Activated B cell treated with CpG ODN at 0.5 μM for 24 hours (primary cell): Measurements from ENCODE around the gene PCGF3. TPM values are rescaled to one million over a fixed set of nuclear protein-coding genes. Genes with fewer than 3 reads are reported as not detected.

ENCODE experiments used
- ATAC-seq: fragments of 200-7000 bp; cut with Tn5 transposase; one replicate; pipeline ENCODE4 v1.10.0; 2021; ENCODE audit warnings: low read depth, mild to moderate bottlenecking, moderate library complexity
- CTCF ChIA-PET: fragments of 350-600 bp; sonication (Branson Sonifier 250); formaldehyde crosslinking; loops from one replicate; lab custom pipeline; 2021; ENCODE audit warnings: antibody characterized with exemption; lab: Charles Lee
- POLR2A ChIA-PET: fragments of 350-600 bp; sonication (Branson Sonifier 250); formaldehyde crosslinking; loops from one replicate; lab custom pipeline; 2021; ENCODE audit warnings: antibody characterized with exemption; lab: Charles Lee
- DNase-seq: peaks from one replicate; pipeline ENCODE4 v3.0.0; 2022
- H3K27ac Mint-ChIP-seq: one replicate; pipeline ENCODE4 v1.8.0; 2020; ENCODE audit warnings: mixed read lengths
- H3K27me3 Mint-ChIP-seq: one replicate; pipeline ENCODE4 v1.8.0; 2021; ENCODE audit warnings: mixed read lengths
- H3K36me3 Mint-ChIP-seq: one replicate; pipeline ENCODE4 v1.8.0; 2021; ENCODE audit warnings: low read depth, mixed read lengths
- H3K4me1 Mint-ChIP-seq: one replicate; pipeline ENCODE4 v1.8.0; 2021; ENCODE audit warnings: mixed read lengths
- H3K4me3 Mint-ChIP-seq: one replicate; pipeline ENCODE4 v1.8.0; 2020; ENCODE audit warnings: mild to moderate bottlenecking, mixed read lengths
- H3K9me3 Mint-ChIP-seq: one replicate; pipeline ENCODE4 v1.8.0; 2020; ENCODE audit warnings: mixed read lengths
- intact Hi-C: fragments of 100-400 bp; cut with micrococcal nuclease; formaldehyde crosslinking; loops from one replicate; pipeline ENCODE4 v1.15.1; 2024
- total RNA-seq: library from RNA; stranded (reverse); gene quantifications from 2 replicates; pipeline ENCODE4 v1.2.3, GENCODE V29; 2022
- TF ChIP-seq, protein P1 (sequence below): fragments of 200-600 bp; IDR thresholded peaks from one replicate; pipeline ENCODE4 v1.8.0; 2022; ENCODE audit warnings: antibody characterized with exemption, mild to moderate bottlenecking

Gene PCGF3
- total RNA-seq, 1 donor from 2014 or later, result 59.2 TPM

DNA sequence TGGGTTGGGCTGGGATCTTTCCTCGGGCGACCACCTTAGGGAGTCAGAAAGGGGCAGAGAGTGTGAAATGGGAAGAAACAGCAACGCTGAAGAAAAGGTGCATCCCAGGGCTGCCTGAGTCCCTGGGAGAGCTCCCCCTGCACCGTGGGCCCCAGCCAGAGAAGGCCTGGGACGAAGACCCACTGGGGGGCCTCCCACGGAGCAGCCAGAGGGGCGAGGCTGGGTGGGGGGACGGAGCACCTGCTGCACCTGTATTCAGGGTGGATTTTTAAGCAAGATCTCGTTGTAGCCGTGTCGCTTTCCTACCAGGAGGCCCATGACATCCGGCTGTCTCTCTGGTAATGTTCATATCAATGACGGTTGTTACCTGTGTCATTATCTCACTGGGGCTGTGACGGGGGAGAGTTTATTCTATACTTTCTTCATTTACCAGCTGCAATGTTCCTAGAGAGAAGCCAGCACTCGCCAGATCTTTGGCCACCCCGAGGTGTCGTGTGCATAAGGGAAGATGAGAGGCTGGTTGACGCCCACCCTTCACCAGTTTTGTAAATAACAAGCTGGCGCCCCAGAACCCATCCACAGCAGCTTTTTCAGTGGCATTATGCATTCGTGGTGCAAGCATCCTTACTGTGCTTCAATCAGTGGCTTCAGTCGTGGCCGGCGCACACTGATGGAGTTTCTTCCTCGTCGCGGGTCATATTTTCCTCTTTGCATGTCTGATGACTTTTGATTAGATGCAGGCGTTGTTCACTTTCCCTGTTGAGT is 5.6 kb upstream of the PCGF3 start:
- ChIA-PET CTCF (interaction anchor here (0.8 to 1.9 kb wide), 3 partner anchors 16 to 26 kb away, joined by 3 to 5 read pairs (median 3); partner anchors contain the start of genes ATP5ME and MYL5), POLR2A (interaction anchor here (0.6 to 4.0 kb wide), 6 partner anchors 11 to 1215 kb away, joined by 3 to 48 read pairs (median 3); partner anchors contain the start of genes ATP5ME, MYL5 and SLC49A3)
- TF ChIP-seq, protein P1, sequence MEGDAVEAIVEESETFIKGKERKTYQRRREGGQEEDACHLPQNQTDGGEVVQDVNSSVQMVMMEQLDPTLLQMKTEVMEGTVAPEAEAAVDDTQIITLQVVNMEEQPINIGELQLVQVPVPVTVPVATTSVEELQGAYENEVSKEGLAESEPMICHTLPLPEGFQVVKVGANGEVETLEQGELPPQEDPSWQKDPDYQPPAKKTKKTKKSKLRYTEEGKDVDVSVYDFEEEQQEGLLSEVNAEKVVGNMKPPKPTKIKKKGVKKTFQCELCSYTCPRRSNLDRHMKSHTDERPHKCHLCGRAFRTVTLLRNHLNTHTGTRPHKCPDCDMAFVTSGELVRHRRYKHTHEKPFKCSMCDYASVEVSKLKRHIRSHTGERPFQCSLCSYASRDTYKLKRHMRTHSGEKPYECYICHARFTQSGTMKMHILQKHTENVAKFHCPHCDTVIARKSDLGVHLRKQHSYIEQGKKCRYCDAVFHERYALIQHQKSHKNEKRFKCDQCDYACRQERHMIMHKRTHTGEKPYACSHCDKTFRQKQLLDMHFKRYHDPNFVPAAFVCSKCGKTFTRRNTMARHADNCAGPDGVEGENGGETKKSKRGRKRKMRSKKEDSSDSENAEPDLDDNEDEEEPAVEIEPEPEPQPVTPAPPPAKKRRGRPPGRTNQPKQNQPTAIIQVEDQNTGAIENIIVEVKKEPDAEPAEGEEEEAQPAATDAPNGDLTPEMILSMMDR, result no peak
- no peaks in the 10 kb centered on the region for H3K27me3 Mint-ChIP-seq
- H3K27ac Mint-ChIP-seq, result peak overlapping the region; percentile 94
- peak overlapping the region; percentile 76 for H3K4me3 Mint-ChIP-seq
- H3K9me3 Mint-ChIP-seq, result no peaks in the 10 kb centered on the region
- DNase-seq, result no peak
- no peak for ATAC-seq
- H3K4me1 Mint-ChIP-seq, result peaks cover 27% of the 10 kb centered on the region
- H3K36me3 Mint-ChIP-seq, result no peaks in the 10 kb centered on the region
- intact Hi-C loops, result loop anchor here (1.0 kb wide), 1 partner anchor 26 kb away; the partner anchor contains the start of genes ATP5ME and MYL5

DNA sequence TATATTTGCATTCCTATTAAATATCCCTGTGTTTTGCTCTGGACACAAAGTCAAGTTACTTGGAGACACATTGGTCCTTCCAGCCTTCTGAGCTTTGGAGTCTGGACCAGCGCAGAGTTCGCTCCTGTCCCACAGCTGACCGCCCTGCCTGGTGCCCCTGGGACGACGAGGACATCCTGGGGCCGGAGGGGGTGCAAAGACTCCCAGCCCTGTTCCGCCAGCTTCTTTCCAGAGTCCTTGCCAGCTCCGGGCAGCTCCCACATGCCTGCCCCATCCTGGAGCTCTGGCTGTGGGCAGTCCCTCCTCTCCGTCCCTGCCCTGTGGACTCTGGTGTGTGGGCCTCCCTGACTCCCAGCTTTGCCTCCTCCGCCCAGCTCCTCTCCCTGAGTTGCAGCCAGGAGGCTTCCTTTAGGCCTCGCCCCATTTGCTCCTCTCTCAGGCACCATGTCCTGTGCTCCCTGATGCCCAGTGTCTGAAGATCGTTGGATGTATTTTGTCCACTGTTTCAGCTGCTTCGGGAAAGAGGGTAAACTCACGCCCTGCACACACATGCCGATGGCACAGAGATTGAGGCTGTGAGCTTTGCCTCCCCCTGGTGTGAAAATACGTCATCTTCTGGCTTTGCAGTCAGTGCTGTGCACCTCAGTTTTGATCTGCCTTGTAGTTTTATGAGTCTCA is 4.9 kb upstream of the PCGF3 start:
- Mint-ChIP-seq H3K4me1 (peaks cover 31% of the 10 kb centered on the region), H3K36me3 (no peaks in the 10 kb centered on the region), H3K27me3 (no peaks in the 10 kb centered on the region), H3K27ac (peak overlapping the region; percentile 76), H3K9me3 (no peaks in the 10 kb centered on the region), H3K4me3 (no peak overlapping the region)
- ChIA-PET CTCF (interaction anchor here (0.8 to 1.2 kb wide), 2 partner anchors 17 to 27 kb away, joined by 3 read pairs; partner anchors contain the start of genes ATP5ME and MYL5), POLR2A (interaction anchor here (0.6 to 4.0 kb wide), 3 partner anchors 22 to 1214 kb away, joined by 4 to 48 read pairs (median 6); partner anchors contain the start of genes ATP5ME and MYL5)
- DNase-seq (no peak), ATAC-seq (no peak)
- TF ChIP-seq, protein P1, result no peak
- intact Hi-C loops, result no loop called here

DNA sequence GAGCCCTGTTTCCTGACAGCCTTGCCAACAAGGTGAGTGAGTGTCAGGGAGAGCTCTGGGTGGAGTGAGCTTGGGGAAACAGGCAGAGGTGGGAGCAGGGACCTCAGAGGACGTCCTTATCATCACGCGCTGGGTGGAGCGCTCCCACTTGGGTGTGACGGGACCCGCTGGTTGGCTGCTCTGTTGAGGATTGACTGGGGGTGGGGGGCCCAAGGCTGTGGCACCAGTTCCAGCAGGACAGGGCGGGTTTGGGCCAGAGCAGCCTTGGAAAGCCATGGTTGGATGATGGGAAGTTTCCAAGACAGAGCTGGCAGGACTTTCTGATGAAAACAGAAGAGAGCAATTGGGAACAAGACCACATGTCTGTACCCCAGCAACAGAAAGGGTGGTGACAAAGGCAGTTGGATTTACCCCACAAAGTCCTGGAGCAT is 3.0 kb upstream of the PCGF3 start:
- Mint-ChIP-seq H3K9me3 (no peaks in the 10 kb centered on the region), H3K36me3 (no peaks in the 10 kb centered on the region), H3K4me1 (peaks cover 34% of the 10 kb centered on the region), H3K27me3 (no peaks in the 10 kb centered on the region), H3K27ac (no peak overlapping the region), H3K4me3 (no peak overlapping the region)
- ChIA-PET CTCF (no interaction called here), POLR2A (interaction anchor here (0.7 kb wide), 1 partner anchor 26 kb away, joined by 9 read pairs; no protein-coding TSS in a partner anchor)
- TF ChIP-seq, protein P1, result no peak
- DNase-seq (no peak), ATAC-seq (no peak)
- intact Hi-C loops, result no loop called here

GRCh38 chr4:703336-704197 is 2.1 kb upstream of the PCGF3 start:
- ChIA-PET CTCF (no interaction called here), POLR2A (interaction anchor here (0.7 kb wide), 1 partner anchor 27 kb away, joined by 9 read pairs; no protein-coding TSS in a partner anchor)
- ATAC-seq, result no peak
- H3K27me3 Mint-ChIP-seq, result no peaks in the 10 kb centered on the region
- DNase-seq, result no peak
- H3K9me3 Mint-ChIP-seq, result no peaks in the 10 kb centered on the region
- intact Hi-C loops, result no loop called here
- H3K4me1 Mint-ChIP-seq, result peaks cover 36% of the 10 kb centered on the region
- no peak overlapping the region for H3K4me3 Mint-ChIP-seq
- no peak overlapping the region for H3K27ac Mint-ChIP-seq
- TF ChIP-seq, protein P1, result no peak
- peaks cover under 1% of the 10 kb centered on the region for H3K36me3 Mint-ChIP-seq
